ENCODE measurements around the gene SUMO2.
"Not testable (repeated sequence)": the region's sequence is repeated elsewhere in the genome, so short reads cannot be mapped to it uniquely, and the experiment has no call there.

The SUMO2 gene

DNA sequence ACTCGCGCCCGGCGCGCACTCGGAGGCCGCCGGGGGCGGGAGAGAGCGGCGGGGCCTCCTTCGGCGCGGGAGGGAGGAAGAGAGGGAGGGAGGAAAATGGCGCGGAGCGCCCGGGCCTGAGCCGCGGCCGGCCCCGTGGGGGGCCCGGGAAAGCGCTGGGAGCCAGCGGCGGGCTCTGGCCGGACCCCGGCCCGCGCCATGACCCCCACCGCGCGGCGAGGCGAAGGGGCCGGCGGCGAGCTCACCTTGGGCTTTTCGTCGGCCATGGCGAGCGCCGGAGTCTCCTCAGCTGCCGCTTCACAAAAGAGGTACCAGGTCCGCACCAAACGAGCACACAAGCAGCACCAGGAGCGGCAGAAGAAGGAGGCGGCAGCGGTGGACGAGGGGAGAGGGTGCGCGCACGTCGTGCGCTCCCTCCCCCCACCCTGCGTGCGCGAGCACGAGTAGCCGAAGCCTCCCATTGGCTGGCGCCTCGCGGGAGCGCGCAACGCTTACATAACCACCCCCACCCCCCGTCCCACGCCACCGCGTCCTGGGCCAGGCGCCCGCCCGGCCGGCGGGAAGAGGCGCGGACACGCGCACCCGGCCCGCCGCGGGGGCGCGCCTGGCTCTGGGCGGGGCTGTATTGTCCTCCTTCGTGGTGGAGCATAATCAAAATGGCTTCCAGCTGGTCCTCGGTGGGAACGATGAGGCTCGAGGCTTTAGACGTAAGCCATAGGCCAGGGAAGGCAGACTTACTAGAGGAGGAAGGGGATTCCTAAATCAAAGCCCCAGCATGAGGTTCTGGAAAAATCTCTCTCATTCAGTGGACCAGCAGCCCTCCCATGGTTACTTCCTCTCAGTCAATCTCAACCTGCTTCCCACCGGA, at the start of gene SUMO2:
Gene SUMO2 (minus strand): TSS at position 391 of the 868 bp plus-strand sequence. CDS start 125 bp downstream, at position 266.
- peak; percentile 95 to 97 for DNase-seq (ENCODE audit: low read depth in 2 of 2)

DNA sequence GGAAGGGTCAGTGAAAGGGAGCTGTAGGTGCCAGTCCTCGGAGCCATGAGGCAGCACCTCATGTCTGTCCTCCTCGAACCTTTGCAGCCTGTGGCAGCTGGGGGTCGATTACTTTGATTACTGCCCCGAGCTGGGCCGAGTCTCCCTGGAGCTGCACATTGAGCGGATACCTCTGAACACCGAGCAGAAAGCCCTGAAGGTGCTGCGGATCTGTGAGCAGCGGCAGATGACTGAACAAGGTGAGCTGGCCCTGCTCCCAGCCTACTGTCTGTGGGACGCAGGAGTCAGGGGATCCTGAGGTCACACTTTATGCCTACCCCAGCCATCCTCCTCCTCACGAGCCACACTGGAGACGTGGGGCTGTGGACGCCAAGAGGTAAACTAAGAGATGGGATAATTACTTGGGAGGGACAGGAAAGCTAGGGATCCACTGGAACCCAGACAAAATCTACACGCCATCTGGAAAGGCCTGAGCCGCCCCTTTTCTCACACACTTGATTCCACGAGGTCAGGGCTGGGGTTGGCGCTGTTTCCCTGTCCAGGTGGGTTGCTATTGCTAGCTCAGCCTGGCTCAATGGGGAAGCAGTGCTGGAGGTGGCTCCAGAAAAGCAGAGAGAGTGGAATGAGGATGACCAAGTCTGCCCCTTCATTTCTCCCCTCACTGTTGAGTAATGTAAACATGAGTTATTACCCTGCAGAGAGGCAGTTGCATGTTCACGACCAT, 49.1 kb upstream of the SUMO2 start:
- no peak for DNase-seq (ENCODE audit: low read depth in 2 of 2)

DNA sequence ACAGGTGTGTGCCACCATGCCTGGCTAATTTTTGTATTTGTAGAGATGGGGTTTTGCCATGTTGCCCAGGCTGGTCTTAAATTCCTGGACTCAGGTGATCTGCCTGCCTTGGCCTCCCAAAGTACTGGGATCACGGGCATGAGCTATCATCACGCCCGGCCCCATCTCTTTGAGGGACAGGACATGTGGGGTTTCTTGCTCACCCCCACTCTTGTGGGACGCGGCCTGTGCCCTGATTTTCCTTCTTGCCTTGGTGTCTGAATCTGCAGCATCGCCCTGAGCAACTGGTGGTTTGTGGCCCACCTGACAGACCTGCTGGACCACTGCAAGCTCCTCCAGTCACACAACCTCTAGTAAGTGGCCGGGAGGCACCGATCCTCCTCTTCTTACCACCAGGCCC, 48.3 kb upstream of the SUMO2 start:
- no peak for DNase-seq (ENCODE audit: low read depth in 2 of 2)

DNA sequence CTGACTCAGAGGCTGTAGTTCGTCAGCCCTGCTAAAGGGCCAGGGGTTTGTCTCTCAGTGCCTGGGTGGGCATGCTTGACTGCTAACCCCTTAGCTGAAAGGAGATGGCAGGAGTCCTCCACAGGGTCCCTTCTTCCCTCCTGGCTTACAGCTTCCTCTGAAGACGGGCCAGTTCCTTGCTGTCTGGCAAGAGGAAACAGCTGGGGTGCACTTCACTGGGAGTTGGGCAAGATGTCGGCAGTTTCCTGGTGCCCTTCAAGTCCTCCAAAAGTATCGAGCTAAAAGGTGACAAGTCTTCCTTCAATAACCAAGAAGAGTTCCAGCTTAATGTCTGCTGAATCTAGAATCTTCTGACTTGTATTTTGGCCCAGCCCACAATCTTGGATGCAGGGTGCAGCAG, 46.1 kb upstream of the SUMO2 start:
- no peak for DNase-seq (ENCODE audit: low read depth in 2 of 2)

DNA sequence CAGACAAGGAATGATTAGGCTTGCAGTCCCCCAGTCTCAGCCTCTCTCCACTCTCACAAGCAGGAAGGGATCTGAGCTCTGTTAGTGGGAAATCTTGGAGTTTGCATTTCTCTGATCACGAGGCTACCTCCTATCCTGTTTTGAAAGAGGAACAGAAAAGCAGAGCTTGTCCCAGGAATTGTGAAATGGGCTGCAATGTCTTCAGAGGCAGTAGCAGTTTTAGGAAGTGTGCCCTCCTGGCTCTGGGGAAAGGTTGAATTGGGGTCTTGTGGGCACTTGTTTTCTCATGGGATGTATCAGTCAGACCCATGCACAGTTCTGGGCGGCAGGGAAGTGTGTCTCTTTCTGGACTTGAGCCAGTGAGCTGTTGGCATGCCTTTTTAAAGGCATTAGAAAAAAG, 45.5 kb upstream of the SUMO2 start:
- no peak for DNase-seq (ENCODE audit: low read depth in 2 of 2)

DNA sequence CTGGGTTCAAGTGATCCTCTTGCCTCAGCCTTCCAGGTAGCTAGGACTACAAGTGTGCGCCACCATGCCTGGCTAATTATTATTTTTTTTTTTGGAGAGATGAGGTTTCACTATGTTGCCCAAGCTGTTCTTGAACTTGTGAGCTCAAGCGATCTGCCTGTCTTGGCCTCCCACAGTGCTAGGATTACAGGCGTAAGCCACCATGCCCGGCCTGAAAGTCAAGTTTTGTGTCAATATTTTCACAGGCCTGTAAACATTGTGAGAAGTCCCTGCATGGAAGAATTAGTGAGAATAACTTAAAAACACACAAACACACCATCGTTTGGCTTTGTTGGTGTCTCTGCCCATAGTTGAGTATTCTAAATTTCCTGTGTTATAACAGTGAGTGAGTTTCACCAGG, 45.0 kb upstream of the SUMO2 start:
- no peak for DNase-seq (ENCODE audit: low read depth in 2 of 2)

DNA sequence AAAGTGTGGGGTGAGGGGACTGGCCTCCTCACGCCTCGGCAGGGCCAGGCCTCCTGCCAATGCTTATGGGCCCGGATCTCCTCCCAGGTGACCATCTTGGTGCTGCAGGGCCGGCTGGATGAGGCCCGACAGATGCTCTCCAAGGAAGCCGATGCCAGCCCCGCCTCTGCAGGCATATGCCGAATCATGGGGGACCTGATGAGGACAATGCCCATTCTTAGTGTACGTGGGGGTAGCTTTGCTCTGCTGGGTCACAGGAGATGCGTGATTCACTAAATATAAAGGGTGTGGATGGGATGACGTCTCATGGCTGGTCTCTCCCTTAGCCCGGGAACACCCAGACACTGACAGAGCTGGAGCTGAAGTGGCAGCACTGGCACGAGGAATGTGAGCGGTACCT, 42.3 kb upstream of the SUMO2 start:
- DNase-seq (ENCODE audit: low read depth in 2 of 2) = no peak

DNA sequence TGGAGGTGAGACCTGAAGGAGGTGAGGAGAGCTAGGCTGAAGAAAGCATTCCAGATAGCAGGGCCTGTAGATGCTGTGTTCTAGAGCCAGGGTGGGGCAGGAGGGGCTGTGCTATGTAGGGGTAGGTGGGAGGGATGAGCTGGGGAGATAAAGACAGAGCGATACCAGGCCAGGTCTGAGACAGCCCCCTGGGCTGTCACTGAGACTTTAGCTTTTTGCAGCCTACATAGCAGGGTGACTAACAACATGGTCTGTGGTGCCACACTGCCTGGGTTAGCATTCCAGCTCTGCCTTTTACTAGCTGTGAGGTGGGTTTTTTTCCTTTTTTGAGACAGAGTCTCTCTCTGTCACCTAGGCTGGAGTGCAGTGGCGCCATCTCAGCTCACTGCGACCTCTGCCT, 37.1 kb upstream of the SUMO2 start:
- no peak for DNase-seq (ENCODE audit: low read depth in 2 of 2)

DNA sequence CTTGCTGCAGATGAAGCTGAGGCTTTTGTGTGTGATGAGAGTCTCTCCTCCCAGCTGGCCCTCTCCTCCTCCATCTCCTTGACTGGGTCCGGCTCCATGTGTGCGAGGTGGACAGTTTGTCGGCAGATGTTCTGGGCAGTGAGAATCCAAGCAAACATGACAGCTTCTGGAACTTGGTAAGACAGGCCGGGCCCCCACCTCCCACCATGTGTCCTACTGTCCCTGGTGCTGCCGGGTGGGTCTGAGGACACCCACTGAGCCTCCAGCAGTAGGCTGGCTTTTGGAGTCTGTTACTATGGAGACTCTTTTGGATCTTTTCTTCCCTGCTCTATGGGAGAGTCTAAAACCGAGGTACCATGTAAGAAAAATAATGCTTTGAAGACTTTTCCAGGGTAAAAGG, 35.4 kb upstream of the SUMO2 start:
- no peak for DNase-seq (ENCODE audit: low read depth in 2 of 2)

DNA sequence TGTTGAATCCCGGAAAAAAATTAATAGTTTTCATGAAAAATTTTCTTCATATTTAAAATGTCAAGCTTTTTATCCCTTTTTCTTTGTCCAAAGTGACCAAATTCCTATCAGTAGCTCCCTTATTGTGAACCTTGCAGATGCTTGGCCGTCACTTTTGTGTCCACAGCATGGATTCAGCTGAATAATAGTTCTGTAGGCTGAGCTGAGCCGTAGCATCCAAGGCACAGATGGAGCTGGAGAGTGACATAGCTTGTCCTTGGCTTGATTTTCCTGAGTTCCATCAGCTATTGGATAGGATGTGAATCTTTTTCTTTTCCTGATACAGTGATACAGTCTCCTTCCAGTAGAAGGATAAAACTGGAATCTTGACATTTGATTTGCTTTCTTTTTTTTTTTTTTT, 26.3 kb upstream of the SUMO2 start:
- no peak for DNase-seq (ENCODE audit: low read depth in 2 of 2)

DNA sequence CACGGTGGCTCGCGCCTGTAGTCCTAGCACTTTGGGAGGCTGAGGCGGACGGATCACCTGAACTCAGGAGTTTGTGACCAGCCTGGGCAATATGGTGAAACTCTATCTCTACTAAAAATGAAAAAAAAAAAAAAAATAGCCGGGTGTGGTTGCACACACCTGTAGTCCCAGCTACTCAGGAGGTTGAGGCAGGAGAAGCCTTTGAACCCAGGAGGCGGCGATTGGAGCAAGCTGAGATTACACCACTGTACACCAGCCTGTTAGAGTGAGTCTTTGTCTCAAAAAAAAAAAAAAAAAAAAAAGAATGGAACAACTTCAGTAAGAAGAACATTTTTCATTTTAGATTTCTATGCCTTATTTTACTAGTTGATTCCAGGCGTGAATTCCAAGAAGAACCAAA, 25.4 kb upstream of the SUMO2 start:
- DNase-seq (ENCODE audit: low read depth in 2 of 2) = no peak

DNA sequence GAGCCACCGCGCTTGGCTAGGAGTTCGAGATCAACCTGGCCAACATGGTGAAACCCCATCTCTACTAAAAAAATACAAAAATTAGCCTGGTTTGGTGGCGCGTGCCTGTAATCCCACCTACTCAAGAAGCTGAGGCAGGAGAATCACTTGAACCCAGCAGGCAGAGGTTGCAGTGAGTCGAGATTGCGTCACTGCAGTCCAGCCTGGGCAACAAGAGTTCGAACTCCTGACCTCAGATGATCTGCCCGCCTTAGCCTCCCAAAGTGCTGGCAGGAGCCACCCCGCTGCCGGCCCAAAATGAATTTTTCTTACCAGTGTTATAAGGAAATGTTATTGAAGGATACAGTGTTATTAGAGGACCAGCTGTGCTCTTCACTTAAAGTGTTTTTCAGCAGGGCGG, 25.0 kb upstream of the SUMO2 start:
- no peak for DNase-seq (ENCODE audit: low read depth in 2 of 2)

DNA sequence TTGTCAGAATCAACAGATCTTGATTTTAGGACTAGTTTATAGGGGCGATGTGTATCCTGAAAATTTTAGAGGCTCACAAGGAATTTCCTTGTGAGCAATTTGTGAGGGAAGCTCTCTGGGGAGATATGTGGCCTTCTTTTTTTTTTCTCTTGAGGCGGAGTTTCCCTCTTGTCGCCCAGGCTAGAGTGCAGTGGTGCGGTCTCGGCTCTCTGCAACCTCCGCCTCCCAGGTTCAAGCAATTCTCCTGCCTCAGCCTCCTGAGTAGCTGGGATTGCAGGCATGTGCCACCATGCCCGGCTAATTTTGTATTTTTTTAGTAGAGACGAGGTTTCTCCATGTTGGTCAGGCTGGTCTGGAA, 24.3 kb upstream of the SUMO2 start:
- not testable (repeated sequence) for DNase-seq (ENCODE audit: low read depth in 2 of 2)

DNA sequence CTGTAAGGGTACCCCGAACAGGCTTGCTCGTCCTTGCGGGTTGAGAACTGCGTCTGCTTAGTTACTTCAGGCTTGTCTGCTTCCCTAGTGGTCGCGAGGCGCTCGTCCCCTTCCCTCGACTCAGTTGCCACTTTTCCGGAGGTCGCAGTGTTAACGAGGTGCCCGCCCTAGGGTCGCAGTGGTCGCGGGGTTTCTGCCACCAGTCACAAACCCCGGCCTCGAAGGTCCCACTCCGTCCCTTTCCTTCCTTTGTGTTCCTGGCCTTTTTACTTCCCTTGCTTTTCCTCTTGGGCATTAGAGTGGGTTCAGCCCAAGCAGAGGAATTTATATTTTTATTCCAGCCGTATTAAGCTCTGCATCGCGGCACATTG, 23.0 kb upstream of the SUMO2 start:
- DNase-seq (ENCODE audit: low read depth in 2 of 2) = no peak

DNA sequence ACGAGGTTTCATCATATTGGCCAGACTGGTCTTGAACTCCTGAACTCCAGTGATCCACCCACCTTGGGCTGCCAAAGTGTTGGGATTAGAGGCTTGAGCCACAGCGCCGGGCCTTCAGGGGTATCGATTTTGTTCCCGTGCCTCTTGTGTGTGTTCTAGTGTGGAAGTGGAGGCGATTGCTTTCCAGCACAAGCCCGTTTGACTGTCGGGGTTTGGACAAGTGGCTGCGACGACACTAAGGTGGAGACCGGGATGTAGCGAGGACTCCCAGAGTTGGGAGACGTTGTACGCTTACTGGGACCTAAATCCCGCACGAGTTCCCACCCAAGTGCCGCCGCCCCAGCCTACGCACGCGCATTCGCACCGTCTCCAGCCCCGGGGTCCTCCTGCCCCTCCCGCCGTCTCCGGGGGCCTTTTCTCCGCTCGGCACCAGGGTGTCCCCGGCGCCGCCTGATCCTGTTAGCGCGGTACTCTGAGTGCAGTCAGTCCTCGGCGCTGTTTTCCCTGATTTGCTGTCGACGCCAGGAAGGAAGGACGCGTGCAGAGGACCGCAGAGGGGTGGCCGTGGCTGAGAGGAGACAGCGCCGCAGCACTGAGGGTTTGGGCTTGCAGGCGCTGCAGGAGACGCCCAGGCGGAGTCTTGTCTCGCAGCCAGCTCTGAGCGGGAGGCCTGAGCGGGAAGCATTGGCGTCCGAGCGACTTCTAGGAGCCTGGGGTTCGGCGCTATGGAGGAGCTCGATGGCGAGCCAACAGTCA, 22.5 kb upstream of the SUMO2 start, which contains the start of gene NUP85:
Gene NUP85 (plus strand): TSS at position 643 of the 756 bp plus-strand sequence. CDS start 83 bp downstream, at position 726.
- peak; percentile 88 to 92 for DNase-seq (ENCODE audit: low read depth in 2 of 2)

DNA sequence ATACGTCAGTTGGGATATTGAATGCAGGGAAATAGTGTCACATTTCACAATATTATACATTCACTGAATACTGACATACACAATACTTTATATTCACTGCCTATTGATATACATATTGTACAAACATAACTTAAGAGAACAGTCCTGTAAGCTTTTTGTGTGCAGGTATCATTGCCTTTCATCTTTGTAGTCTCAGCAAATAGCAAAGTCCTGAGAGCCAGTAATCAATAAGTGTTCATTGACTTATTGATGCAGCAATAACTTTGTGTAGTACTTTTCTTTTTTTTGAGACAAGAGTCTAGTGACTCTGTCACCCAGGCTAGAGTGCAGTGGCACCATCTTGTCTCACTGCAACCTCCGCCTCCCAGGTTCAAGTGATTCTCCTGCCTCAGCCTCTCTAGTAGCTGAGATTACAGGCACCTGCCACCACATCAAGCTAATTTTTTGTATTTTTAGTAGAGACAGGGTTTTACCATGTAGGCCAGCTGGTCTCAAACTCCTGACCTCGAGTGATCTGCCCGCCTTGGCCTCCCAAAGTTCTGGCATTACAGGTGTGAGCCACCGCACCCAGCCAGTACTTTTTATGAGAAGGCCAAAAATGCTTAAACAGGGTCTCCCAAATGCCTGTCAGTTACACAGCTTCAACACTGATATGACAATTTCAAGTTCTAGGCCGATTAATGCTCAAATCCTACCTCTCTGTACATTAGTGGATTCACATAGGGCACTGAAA, 17.3 kb upstream of the SUMO2 start:
- no peak for DNase-seq (ENCODE audit: low read depth in 2 of 2)

DNA sequence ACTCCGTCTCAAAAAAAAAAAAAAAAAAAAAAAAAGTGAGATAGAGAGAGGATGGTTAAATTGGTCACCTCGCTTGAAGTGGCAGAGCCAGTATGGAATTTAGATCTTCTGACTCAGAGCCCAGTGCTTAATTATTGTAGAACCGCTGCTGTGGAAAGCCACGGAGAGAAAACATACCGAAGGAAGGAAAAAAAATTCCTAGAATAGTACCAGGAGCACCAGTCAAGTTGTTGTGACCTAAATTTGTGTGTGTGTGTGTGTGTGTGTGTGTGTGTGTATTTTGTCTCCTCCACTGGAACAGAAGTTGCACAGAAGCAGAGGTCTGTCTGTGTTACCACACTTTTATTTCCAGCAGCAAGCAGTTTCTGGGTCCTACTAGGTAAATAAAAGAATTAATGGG, 12.1 kb upstream of the SUMO2 start:
- no peak for DNase-seq (ENCODE audit: low read depth in 2 of 2)

DNA sequence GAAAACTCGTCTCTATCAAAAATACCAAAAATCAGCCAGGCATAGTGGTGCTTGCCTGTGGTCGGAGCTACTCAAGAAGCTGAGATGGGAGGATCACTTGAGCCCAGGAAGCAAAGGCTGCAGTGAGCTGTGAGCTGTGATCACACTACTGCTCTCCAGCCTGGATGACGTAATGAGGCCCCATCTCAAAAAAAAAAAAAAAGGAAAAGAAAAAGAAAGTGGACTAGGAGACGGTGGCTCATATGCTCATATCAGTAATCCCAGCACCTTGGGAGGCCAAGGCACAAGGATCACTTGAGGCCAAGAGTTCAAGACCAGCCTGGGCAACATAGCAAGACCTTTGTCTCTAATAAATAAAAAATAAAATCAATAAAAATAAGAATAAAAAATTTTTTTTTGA, 8.8 kb upstream of the SUMO2 start:
- DNase-seq (ENCODE audit: low read depth in 2 of 2) = no peak

DNA sequence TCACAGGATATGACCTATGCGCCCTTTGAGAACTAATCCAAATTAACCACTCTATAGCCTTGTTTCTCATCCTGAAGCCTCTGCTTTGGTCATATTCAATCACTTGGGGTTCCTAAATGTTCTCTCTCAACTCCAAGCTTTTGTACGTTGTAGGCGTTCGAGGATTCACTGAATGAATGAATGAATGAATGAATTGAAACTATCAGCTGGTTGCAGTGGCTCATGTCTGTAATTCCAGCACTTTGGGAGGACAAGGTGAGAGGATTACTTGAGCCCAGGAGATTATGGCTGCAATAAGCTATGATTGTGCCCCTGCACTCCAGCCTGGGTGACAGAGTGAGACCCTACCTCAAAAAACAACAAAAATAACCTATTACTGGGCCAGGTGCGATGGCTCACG, 5.9 kb upstream of the SUMO2 start:
- no peak for DNase-seq (ENCODE audit: low read depth in 2 of 2)

DNA sequence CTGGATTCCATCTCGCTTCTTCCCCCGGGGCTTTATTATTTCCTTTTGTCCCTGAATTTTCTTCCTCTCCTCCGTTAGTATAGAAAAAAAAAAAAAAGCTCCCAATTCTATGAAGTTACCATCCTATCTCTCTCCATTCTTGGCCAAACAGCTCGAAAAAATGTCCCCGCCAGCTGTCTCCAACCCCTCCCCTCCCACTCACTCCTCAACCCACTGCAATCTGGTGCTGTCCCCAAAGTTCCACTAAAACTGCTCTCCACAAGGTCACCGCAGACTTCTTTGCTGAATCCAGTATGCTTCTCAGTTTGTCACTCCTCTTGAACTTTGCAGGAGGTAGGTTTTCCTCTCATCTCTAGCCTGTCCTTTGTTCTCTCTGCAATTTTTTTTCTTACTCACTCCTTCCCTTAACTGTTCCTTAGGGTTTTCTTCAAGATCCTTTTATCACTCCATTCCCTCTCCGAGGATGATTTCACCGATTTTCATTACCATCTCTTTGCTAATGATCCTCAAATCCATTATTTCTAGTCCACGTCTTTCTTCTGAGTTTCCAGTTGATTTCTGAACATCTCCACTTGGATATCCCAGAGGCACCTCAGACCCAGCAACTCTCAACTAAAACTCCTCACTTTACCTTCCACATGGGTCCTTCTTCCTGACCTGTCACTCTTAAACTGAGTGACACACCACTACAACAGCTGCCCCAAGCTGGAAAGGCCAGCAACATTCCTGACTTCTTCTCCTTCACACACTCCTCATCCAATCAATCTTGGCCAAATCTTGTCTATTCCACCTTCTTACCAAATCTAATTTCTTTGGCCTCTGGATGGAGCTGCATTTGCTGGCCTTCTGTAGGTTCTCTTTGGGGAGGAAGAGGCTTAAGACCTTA, 1.5 kb upstream of the SUMO2 start:
- DNase-seq (ENCODE audit: low read depth in 2 of 2) = no peak

DNA sequence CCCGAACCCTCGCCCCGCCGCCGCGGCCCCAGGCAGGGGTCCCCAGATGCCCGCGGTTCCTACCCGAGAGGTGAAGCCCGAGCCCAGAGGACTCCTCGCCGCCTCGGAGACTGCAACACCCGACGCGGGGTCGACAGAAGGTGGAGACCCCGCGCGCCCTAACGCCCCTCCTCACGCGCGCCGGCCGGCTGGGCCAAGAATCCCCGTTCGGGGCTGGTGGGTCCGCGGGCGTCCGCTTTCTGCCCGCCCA, 515 bp downstream of the SUMO2 start:
- DNase-seq (ENCODE audit: low read depth in 2 of 2) = no peak
